ENCODE data around the gene MEF2B.
"Not testable (repeated sequence)": the region's sequence is repeated elsewhere in the genome, so short reads cannot be mapped to it uniquely, and the experiment has no call there.

The MEF2B gene

GRCh38 chr19:19115954-19116353 is 54.1 kb downstream of the MEF2B start:
- Mint-ChIP-seq H3K27me3 (no peaks in the 10 kb centered on the region), H3K4me1 (peaks cover 15 to 24% of the 10 kb centered on the region in 2 donors), H3K36me3 (peaks cover 18 to 19% of the 10 kb centered on the region in 2 donors), H3K4me3 (no peak overlapping the region), H3K9me3 (no peaks in the 10 kb centered on the region), H3K27ac (no peak overlapping the region)
- ATAC-seq (replicated peaks) (peak; percentile 53), DNase-seq (no peak)

- Mint-ChIP-seq H3K36me3 (peaks cover 7 to 8% of the 10 kb centered on the region in 2 donors), H3K4me3 (no peak overlapping the region), H3K27me3 (no peaks in the 10 kb centered on the region), H3K4me1 (peaks cover 15 to 35% of the 10 kb centered on the region in 2 donors), H3K27ac (no peak overlapping the region), H3K9me3 (no peaks in the 10 kb centered on the region)
- no peak for DNase-seq
- peak; percentile 33 to 42 for ATAC-seq (replicated peaks)
Observed at GRCh38 chr19:19113040-19113626, 56.9 kb downstream of the MEF2B start.

GRCh38 chr19:19111967-19112580 is 58.0 kb downstream of the MEF2B start:
- peak overlapping the region in 1 of 2 donors; percentile 23 for H3K4me3 Mint-ChIP-seq
- peaks cover 11 to 14% of the 10 kb centered on the region in 2 donors for H3K36me3 Mint-ChIP-seq
- H3K9me3 Mint-ChIP-seq = no peaks in the 10 kb centered on the region
- ATAC-seq (replicated peaks) (peak; percentile 57 to 67), DNase-seq (no peak)
- no peaks in the 10 kb centered on the region for H3K27me3 Mint-ChIP-seq
- peaks cover 15 to 35% of the 10 kb centered on the region in 2 donors for H3K4me1 Mint-ChIP-seq
- H3K27ac Mint-ChIP-seq = peak overlapping the region; percentile 42

- Mint-ChIP-seq H3K36me3 (peaks cover 10 to 14% of the 10 kb centered on the region in 2 donors), H3K27me3 (no peaks in the 10 kb centered on the region), H3K4me1 (peaks cover 15 to 37% of the 10 kb centered on the region in 2 donors), H3K27ac (peak overlapping the region; percentile 4), H3K9me3 (no peaks in the 10 kb centered on the region), H3K4me3 (no peak overlapping the region)
- ATAC-seq (replicated peaks) (no peak), DNase-seq (no peak)
Observed at GRCh38 chr19:19111136-19111835, 58.8 kb downstream of the MEF2B start.

GRCh38 chr19:19110410-19111135 is 59.5 kb downstream of the MEF2B start:
- peak overlapping the region in 1 of 2 donors; percentile 54 for H3K4me3 Mint-ChIP-seq
- H3K27me3 Mint-ChIP-seq = no peaks in the 10 kb centered on the region
- H3K27ac Mint-ChIP-seq = no peak overlapping the region
- ATAC-seq (replicated peaks) (peak; percentile 51 to 53), DNase-seq (no peak)
- H3K36me3 Mint-ChIP-seq = peaks cover 8 to 10% of the 10 kb centered on the region in 2 donors
- no peaks in the 10 kb centered on the region for H3K9me3 Mint-ChIP-seq
- peaks cover 16 to 44% of the 10 kb centered on the region in 2 donors for H3K4me1 Mint-ChIP-seq

- ATAC-seq (replicated peaks) (no peak), DNase-seq (no peak)
- no peak overlapping the region for H3K4me3 Mint-ChIP-seq
- no peaks in the 10 kb centered on the region for H3K9me3 Mint-ChIP-seq
- peaks cover 8 to 10% of the 10 kb centered on the region in 2 donors for H3K36me3 Mint-ChIP-seq
- H3K27ac Mint-ChIP-seq = no peak overlapping the region
- H3K27me3 Mint-ChIP-seq = no peaks in the 10 kb centered on the region
- peaks cover 16 to 51% of the 10 kb centered on the region in 2 donors for H3K4me1 Mint-ChIP-seq
Observed at GRCh38 chr19:19109601-19110000, 60.5 kb downstream of the MEF2B start.

- no peaks in the 10 kb centered on the region for H3K9me3 Mint-ChIP-seq
- peak overlapping the region; percentile 67 for H3K27ac Mint-ChIP-seq
- H3K4me1 Mint-ChIP-seq = peaks cover 14 to 45% of the 10 kb centered on the region in 2 donors
- no peaks in the 10 kb centered on the region for H3K27me3 Mint-ChIP-seq
- H3K36me3 Mint-ChIP-seq = peaks cover 8 to 10% of the 10 kb centered on the region in 2 donors
- ATAC-seq (replicated peaks) (no peak), DNase-seq (no peak)
- no peak overlapping the region for H3K4me3 Mint-ChIP-seq
Observed at GRCh38 chr19:19107654-19108053, 62.4 kb downstream of the MEF2B start.

GRCh38 chr19:19106938-19107337 is 63.1 kb downstream of the MEF2B start:
- H3K27ac Mint-ChIP-seq, H3K9me3 Mint-ChIP-seq: not testable (repeated sequence)

GRCh38 chr19:19106056-19106551 is 64.0 kb downstream of the MEF2B start:
- DNase-seq = no peak
- Mint-ChIP-seq H3K4me1 (peaks cover 3 to 30% of the 10 kb centered on the region in 2 donors), H3K4me3 (peak overlapping the region; percentile 73 to 80), H3K27ac (peak overlapping the region; percentile 59), H3K36me3 (peaks cover 8 to 11% of the 10 kb centered on the region in 2 donors), H3K9me3 (no peaks in the 10 kb centered on the region), H3K27me3 (no peaks in the 10 kb centered on the region)
- peak in 1 of 2 donors; percentile 33 for ATAC-seq (replicated peaks)

More at GRCh38 chr19:19106938-19107337, 63.1 kb downstream of the MEF2B start:
- not testable (repeated sequence) for ATAC-seq (replicated peaks); DNase-seq; H3K27me3 Mint-ChIP-seq; H3K4me3 Mint-ChIP-seq
- Mint-ChIP-seq H3K4me1 (peaks cover 9 to 39% of the 10 kb centered on the region in 2 donors), H3K36me3 (peaks cover 8 to 10% of the 10 kb centered on the region in 2 donors)

GRCh38 chr19:19105365-19106055 is 64.6 kb downstream of the MEF2B start:
- peaks cover 3 to 24% of the 10 kb centered on the region in 2 donors for H3K4me1 Mint-ChIP-seq
- H3K27ac Mint-ChIP-seq = no peak overlapping the region
- no peaks in the 10 kb centered on the region for H3K9me3 Mint-ChIP-seq
- DNase-seq = no peak
- peak overlapping the region; percentile 73 to 80 for H3K4me3 Mint-ChIP-seq
- H3K36me3 Mint-ChIP-seq = peaks cover 9 to 17% of the 10 kb centered on the region in 2 donors
- peak; percentile 63 to 67 for ATAC-seq (replicated peaks)
- no peaks in the 10 kb centered on the region for H3K27me3 Mint-ChIP-seq

GRCh38 chr19:19103167-19103566 is 66.9 kb downstream of the MEF2B start:
- H3K27me3 Mint-ChIP-seq = no peaks in the 10 kb centered on the region
- H3K4me3 Mint-ChIP-seq = no peak overlapping the region
- peaks cover 10 to 20% of the 10 kb centered on the region in 2 donors for H3K36me3 Mint-ChIP-seq
- no peaks in the 10 kb centered on the region for H3K9me3 Mint-ChIP-seq
- no peak for ATAC-seq (replicated peaks)
- no peak for DNase-seq
- H3K27ac Mint-ChIP-seq = no peak overlapping the region
- peaks cover 3 to 17% of the 10 kb centered on the region in 2 donors for H3K4me1 Mint-ChIP-seq

GRCh38 chr19:19102566-19102965 is 67.5 kb downstream of the MEF2B start:
- H3K4me1 Mint-ChIP-seq = peaks cover 3 to 17% of the 10 kb centered on the region in 2 donors
- peaks cover 11 to 19% of the 10 kb centered on the region in 2 donors for H3K36me3 Mint-ChIP-seq
- not testable (repeated sequence) for ATAC-seq (replicated peaks)

GRCh38 chr19:19101540-19101939 is 68.5 kb downstream of the MEF2B start:
- no peaks in the 10 kb centered on the region for H3K27me3 Mint-ChIP-seq
- H3K9me3 Mint-ChIP-seq = no peaks in the 10 kb centered on the region
- peaks cover 15 to 20% of the 10 kb centered on the region in 2 donors for H3K36me3 Mint-ChIP-seq
- peaks cover 3 to 17% of the 10 kb centered on the region in 2 donors for H3K4me1 Mint-ChIP-seq
- H3K27ac Mint-ChIP-seq = no peak overlapping the region
- DNase-seq (no peak), ATAC-seq (replicated peaks) (no peak)
- H3K4me3 Mint-ChIP-seq = no peak overlapping the region

More at GRCh38 chr19:19102566-19102965, 67.5 kb downstream of the MEF2B start:
- not testable (repeated sequence) for H3K27me3 Mint-ChIP-seq, H3K9me3 Mint-ChIP-seq, H3K4me3 Mint-ChIP-seq, H3K27ac Mint-ChIP-seq, DNase-seq
